Neural cell (in vitro differentiated cells): Measurements from ENCODE around the gene CCM2L. TPM values are rescaled to one million over a fixed set of nuclear protein-coding genes. Genes with fewer than 3 reads are reported as not detected.

Experiments
- H2AFZ ChIP-seq: fragments of 200-600, 300-800 bp; sonication (generic), shearing (Covaris generic); 2 replicates; pipeline ENCODE4 v1.6.0; 2014; ENCODE audit warnings: low read depth, mild to moderate bottlenecking, antibody characterized with exemption, low read length, moderate library complexity
- H3F3A ChIP-seq: fragments of 200-600 bp; shearing (Covaris generic); 2 replicates; pipeline ENCODE4 v1.6.1; 2016; ENCODE audit warnings: mild to moderate bottlenecking, moderate library complexity, mixed read lengths, antibody characterized with exemption, low read length; ENCODE audit not compliant: insufficient read depth, poor library complexity, severe bottlenecking
- H3K27ac ChIP-seq: fragments of 200-600, 300-800 bp; sonication (generic), shearing (Covaris generic); 2 replicates; pipeline ENCODE4 v1.5.1; 2014; ENCODE audit warnings: mild to moderate bottlenecking, low read length, moderate library complexity
- H3K27me3 ChIP-seq: fragments of 300-800, 200-600 bp; sonication (generic), shearing (Covaris generic); 2 replicates; pipeline ENCODE4 v1.6.0; 2014; ENCODE audit warnings: mild to moderate bottlenecking, low read depth, low read length, moderate library complexity; ENCODE audit not compliant: insufficient read depth
- H3K36me3 ChIP-seq: fragments of 300-800, 200-600 bp; sonication (generic), shearing (Covaris generic); 2 replicates; pipeline ENCODE4 v1.5.1; 2014; ENCODE audit warnings: mild to moderate bottlenecking, antibody characterized with exemption, low read length, moderate library complexity; ENCODE audit not compliant: insufficient read depth
- H3K4me2 ChIP-seq: fragments of 300-800, 200-600 bp; sonication (generic), shearing (Covaris generic); 2 replicates; pipeline ENCODE4 v1.6.0; 2014; ENCODE audit warnings: mild to moderate bottlenecking, low read length
- H3K4me3 ChIP-seq: fragments of 300-800, 200-600 bp; sonication (generic), shearing (Covaris generic); 2 replicates; pipeline ENCODE4 v1.5.1; 2014; ENCODE audit warnings: mild to moderate bottlenecking, low read length, moderate library complexity
- H3K79me2 ChIP-seq: fragments of 200-600 bp; shearing (Covaris generic); replicated peaks from 2 replicates; pipeline ENCODE4 v1.6.0; 2014; ENCODE audit warnings: mild to moderate bottlenecking, low read length, moderate library complexity; ENCODE audit not compliant: insufficient read depth
- H3K9ac ChIP-seq: fragments of 300-800, 200-600 bp; sonication (generic), shearing (Covaris generic); 2 replicates; pipeline ENCODE4 v1.6.1; 2016; ENCODE audit warnings: mild to moderate bottlenecking, low read length, mixed read lengths
- H3K9me2 ChIP-seq: fragments of 200-600 bp; shearing (Covaris generic); 2 replicates; pipeline ENCODE4 v1.6.1; 2016; ENCODE audit warnings: mild to moderate bottlenecking, low read length, mixed read lengths; ENCODE audit not compliant: insufficient read depth
- H3K9me3 ChIP-seq: fragments of 200-600, 300-800 bp; sonication (generic), shearing (Covaris generic); 2 replicates; pipeline ENCODE4 v1.6.1; 2016; ENCODE audit warnings: mild to moderate bottlenecking, mixed run types, low read length, moderate library complexity, mixed read lengths
- H4K20me1 ChIP-seq: fragments of 200-600 bp; shearing (Covaris generic); 2 replicates; pipeline ENCODE4 v1.6.1; 2016; ENCODE audit warnings: mild to moderate bottlenecking, mixed run types; ENCODE audit not compliant: insufficient read depth
- CTCF ChIP-seq: fragments of 450-650 bp; IDR thresholded peaks from 2 replicates; pipeline ENCODE4 v1.5.1; 2014; ENCODE audit warnings: antibody characterized with exemption, mild to moderate bottlenecking, moderate library complexity; ENCODE audit not compliant: poor library complexity, severe bottlenecking
- EP300 ChIP-seq: fragments of 450-650 bp; conservative IDR thresholded peaks from 2 replicates; pipeline ENCODE4 v1.6.1; 2014; ENCODE audit warnings: antibody characterized with exemption, mild to moderate bottlenecking, moderate library complexity; ENCODE audit not compliant: poor library complexity, severe bottlenecking
- EZH2 ChIP-seq: fragments of 200-600, 300-800 bp; shearing (Covaris generic), sonication (generic); IDR thresholded peaks from 2 replicates; pipeline ENCODE4 v1.6.1; 2014; ENCODE audit warnings: antibody characterized with exemption, low read length, borderline replicate concordance, mild to moderate bottlenecking; ENCODE audit not compliant: insufficient read depth, poor library complexity, severe bottlenecking
- MXI1 ChIP-seq: fragments of 450-650 bp; conservative IDR thresholded peaks from 2 replicates; pipeline ENCODE4 v1.6.1; 2014; ENCODE audit warnings: antibody characterized with exemption, mild to moderate bottlenecking; ENCODE audit not compliant: poor library complexity, severe bottlenecking
- POLR2AphosphoS5 ChIP-seq: IDR thresholded peaks from 2 replicates; pipeline ENCODE4 v1.6.1; 2012
- RAD21 ChIP-seq: fragments of 450-650 bp; conservative IDR thresholded peaks from 2 replicates; pipeline ENCODE4 v1.6.1; 2014; ENCODE audit warnings: antibody characterized with exemption, mild to moderate bottlenecking, moderate library complexity
- REST ChIP-seq: IDR thresholded peaks from 2 replicates; pipeline ENCODE4 v1.6.1; 2012; ENCODE audit warnings: borderline replicate concordance
- SMC3 ChIP-seq: fragments of 450-650 bp; conservative IDR thresholded peaks from 2 replicates; pipeline ENCODE4 v1.6.1; 2014; ENCODE audit warnings: antibody characterized with exemption, mild to moderate bottlenecking, moderate library complexity; ENCODE audit not compliant: poor library complexity
- TAF1 ChIP-seq: IDR thresholded peaks from 2 replicates; pipeline ENCODE4 v1.6.1; 2012; ENCODE audit warnings: low read depth
- polyA plus RNA-seq: library from polyadenylated mRNA; depleted of rRNA; stranded (reverse); fragments of >200 nt; gene quantifications from 2 replicates; pipeline ENCODE4 v1.2.3, GENCODE V29; 2014

The CCM2L gene
- polyA plus RNA-seq, 1 donor from 2014 or later: 3.0 TPM

GRCh38 chr20:32034581-32035425 lies 24.6 kb downstream of the CCM2L start:
- no peaks in the 10 kb centered on the region for H3K79me2 ChIP-seq
- no peaks in the 10 kb centered on the region for H3K9me2 ChIP-seq
- no peak overlapping the region for H3K27ac ChIP-seq
- no peaks in the 10 kb centered on the region for H3K9me3 ChIP-seq
- H3K27me3 ChIP-seq: peaks cover 20% of the 10 kb centered on the region
- no peak overlapping the region for H3K9ac ChIP-seq
- H3K4me3 ChIP-seq: no peak overlapping the region
- H3F3A ChIP-seq: no peaks in the 10 kb centered on the region
- no peaks in the 10 kb centered on the region for H3K36me3 ChIP-seq
- no peaks in the 10 kb centered on the region for H4K20me1 ChIP-seq
- H3K4me2 ChIP-seq: no peak overlapping the region
- no peak overlapping the region for H2AFZ ChIP-seq
- no peak for TF ChIP-seq EP300
- no peak for TF ChIP-seq SMC3
- no peak for TF ChIP-seq RAD21
- TF ChIP-seq REST: no peak
- no peak for TF ChIP-seq CTCF
- no peak for TF ChIP-seq TAF1
- no peak for TF ChIP-seq MXI1
- TF ChIP-seq EZH2: no peak
- no peak for TF ChIP-seq POLR2AphosphoS5

- no peak overlapping the region for H3K27ac ChIP-seq
These were observed 25.2 kb downstream of the CCM2L start for GRCh38 chr20:32035426-32035779.

More at GRCh38 chr20:32035426-32035779, 25.2 kb downstream of the CCM2L start:
- no peak for TF ChIP-seq POLR2AphosphoS5
- TF ChIP-seq RAD21: no peak
- no peak for TF ChIP-seq MXI1
- no peak for TF ChIP-seq CTCF
- no peak for TF ChIP-seq REST
- no peak for TF ChIP-seq TAF1
- no peak for TF ChIP-seq EZH2
- no peak for TF ChIP-seq SMC3
- no peaks in the 10 kb centered on the region for H3F3A ChIP-seq
- H3K36me3 ChIP-seq: no peaks in the 10 kb centered on the region
- H3K9ac ChIP-seq: no peak overlapping the region
- H3K9me3 ChIP-seq: no peaks in the 10 kb centered on the region
- H3K9me2 ChIP-seq: no peaks in the 10 kb centered on the region
- no peak overlapping the region for H3K4me3 ChIP-seq
- H3K27me3 ChIP-seq: peaks cover 20% of the 10 kb centered on the region
- no peaks in the 10 kb centered on the region for H3K79me2 ChIP-seq
- H4K20me1 ChIP-seq: no peaks in the 10 kb centered on the region
- no peak overlapping the region for H2AFZ ChIP-seq
- H3K4me2 ChIP-seq: no peak overlapping the region
